ENCODE data around the gene ABITRAM.

Gene ABITRAM

GRCh38 chr9:108951578-108951977 lies 17.4 kb downstream of the ABITRAM start:
- no peak for DNase-seq (ENCODE audit: low read depth)
- no peak for TF ChIP-seq CTCF (IDR thresholded peaks at IDR 0.05; ENCODE audit: control insufficient read depth, insufficient read depth, low read depth, low read length, missing control alignments)
- H3K4me3 ChIP-seq (ENCODE audit: control insufficient read depth, low read depth, low read length), result no peak overlapping the region

GRCh38 chr9:108953983-108954574 lies 19.9 kb downstream of the ABITRAM start:
- TF ChIP-seq CTCF (IDR thresholded peaks at IDR 0.05; ENCODE audit: control insufficient read depth, insufficient read depth, low read depth, low read length, missing control alignments), result peak; percentile 50
- DNase-seq (ENCODE audit: low read depth), result peak; percentile 29
- no peak overlapping the region for H3K4me3 ChIP-seq (ENCODE audit: control insufficient read depth, low read depth, low read length)

- no peak overlapping the region for H3K4me3 ChIP-seq (ENCODE audit: control insufficient read depth, low read depth, low read length)
- TF ChIP-seq CTCF (IDR thresholded peaks at IDR 0.05; ENCODE audit: control insufficient read depth, insufficient read depth, low read depth, low read length, missing control alignments), result no peak
- no peak for DNase-seq (ENCODE audit: low read depth)
Observed at GRCh38 chr9:108956022-108956630, 21.9 kb downstream of the ABITRAM start.

- no peak for TF ChIP-seq CTCF (IDR thresholded peaks at IDR 0.05; ENCODE audit: control insufficient read depth, insufficient read depth, low read depth, low read length, missing control alignments)
- DNase-seq (ENCODE audit: low read depth), result no peak
- H3K4me3 ChIP-seq (ENCODE audit: control insufficient read depth, low read depth, low read length), result no peak overlapping the region
Observed at GRCh38 chr9:108956631-108957026, 22.4 kb downstream of the ABITRAM start.

- DNase-seq (ENCODE audit: low read depth), result no peak
- no peak overlapping the region for H3K4me3 ChIP-seq (ENCODE audit: control insufficient read depth, low read depth, low read length)
- no peak for TF ChIP-seq CTCF (IDR thresholded peaks at IDR 0.05; ENCODE audit: control insufficient read depth, insufficient read depth, low read depth, low read length, missing control alignments)
Observed at GRCh38 chr9:108960331-108960730, 26.1 kb downstream of the ABITRAM start.

GRCh38 chr9:108961151-108961550 lies 27.0 kb downstream of the ABITRAM start:
- no peak for TF ChIP-seq CTCF (IDR thresholded peaks at IDR 0.05; ENCODE audit: control insufficient read depth, insufficient read depth, low read depth, low read length, missing control alignments)
- DNase-seq (ENCODE audit: low read depth), result no peak
- H3K4me3 ChIP-seq (ENCODE audit: control insufficient read depth, low read depth, low read length), result no peak overlapping the region
